Stimulated activated CD8-positive, alpha-beta memory T cell treated with anti-CD3 and anti-CD28 coated beads, Interleukin-4, amount 100 ng/mL, for 1 hour (primary cell): Measurements from ENCODE around the gene HSPA6.
"Not testable (repeated sequence)": the region's sequence is repeated elsewhere in the genome, so short reads cannot be mapped to it uniquely, and the experiment has no call there.

Experiments used
- DNase-seq, 2 donors: peaks; one replicate each; pipeline ENCODE4 v3.0.0-alpha.2; 2020; ENCODE audit warnings: low read depth in 2 of 2, low spot score in 1 of 2

The HSPA6 gene

GRCh38 chr1:161531986-161532643 is 7.8 kb downstream of the HSPA6 start:
- no peak for DNase-seq

- not testable (repeated sequence) for DNase-seq
These were observed 8.6 kb downstream of the HSPA6 start for GRCh38 chr1:161532644-161533567.

GRCh38 chr1:161537068-161537669 is 12.8 kb downstream of the HSPA6 start:
- not testable (repeated sequence) for DNase-seq

GRCh38 chr1:161538925-161539479 is 14.7 kb downstream of the HSPA6 start:
- DNase-seq = not testable (repeated sequence)

GRCh38 chr1:161539731-161540569 is 15.6 kb downstream of the HSPA6 start:
- peak; percentile 81 to 90 for DNase-seq

GRCh38 chr1:161540570-161540960 is 16.2 kb downstream of the HSPA6 start:
- not testable (repeated sequence) for DNase-seq

GRCh38 chr1:161542091-161542559 is 17.8 kb downstream of the HSPA6 start:
- peak in 1 of 2 donors; percentile 39 for DNase-seq

GRCh38 chr1:161543125-161543524 is 18.8 kb downstream of the HSPA6 start:
- not testable (repeated sequence) for DNase-seq

- DNase-seq = not testable (repeated sequence)
These were observed 20.8 kb downstream of the HSPA6 start for GRCh38 chr1:161545005-161545731.

GRCh38 chr1:161547995-161548741 is 23.8 kb downstream of the HSPA6 start:
- not testable (repeated sequence) for DNase-seq

- not testable (repeated sequence) for DNase-seq
These were observed 24.5 kb downstream of the HSPA6 start for GRCh38 chr1:161548749-161549406.

- DNase-seq = no peak
These were observed 25.3 kb downstream of the HSPA6 start, which contains the start of gene FCGR3A for GRCh38 chr1:161549652-161550051. FCGR3A (minus strand) TSS chr1:161549818; CDS start chr1:161549736, 82 bp downstream.

- not testable (repeated sequence) for DNase-seq
These were observed 26.6 kb downstream of the HSPA6 start for GRCh38 chr1:161550942-161551341.

- DNase-seq = not testable (repeated sequence)
These were observed 29.3 kb downstream of the HSPA6 start for GRCh38 chr1:161553631-161554030.

GRCh38 chr1:161554340-161554739 is 30.0 kb downstream of the HSPA6 start:
- not testable (repeated sequence) for DNase-seq

- not testable (repeated sequence) for DNase-seq
These were observed 30.6 kb downstream of the HSPA6 start for GRCh38 chr1:161554815-161555417.

GRCh38 chr1:161556143-161556542 is 31.8 kb downstream of the HSPA6 start:
- DNase-seq = not testable (repeated sequence)

- not testable (repeated sequence) for DNase-seq
These were observed 32.6 kb downstream of the HSPA6 start for GRCh38 chr1:161556990-161557389.
